Measurements from ENCODE around the gene SMTNL1. TPM values are rescaled to one million over a fixed set of nuclear protein-coding genes. Genes with fewer than 3 reads are reported as not detected.

The SMTNL1 gene
- total RNA-seq, 1 donor from 2014 or later: 45.2 TPM

DNA sequence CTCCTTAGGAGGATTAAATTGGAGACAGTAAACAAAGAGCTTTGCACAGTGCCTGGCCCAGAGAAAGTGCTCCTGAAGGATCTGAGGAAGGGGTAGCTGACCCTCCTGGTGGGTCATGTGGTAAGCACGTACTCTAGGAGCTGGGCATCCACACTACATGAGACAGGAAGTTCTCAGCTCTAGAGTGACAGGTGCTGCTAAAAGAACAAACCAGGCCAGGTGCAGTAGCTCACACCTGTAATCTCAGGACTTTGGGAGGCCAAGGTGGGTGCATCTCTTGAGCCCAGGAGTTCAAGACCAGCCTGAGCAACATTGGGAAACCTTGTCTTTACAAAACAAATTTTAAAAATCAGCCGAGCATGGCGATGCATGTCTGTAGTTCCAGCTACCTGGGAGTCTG lies 35.0 kb upstream of the SMTNL1 start:
- TF ChIP-seq, protein P1, sequence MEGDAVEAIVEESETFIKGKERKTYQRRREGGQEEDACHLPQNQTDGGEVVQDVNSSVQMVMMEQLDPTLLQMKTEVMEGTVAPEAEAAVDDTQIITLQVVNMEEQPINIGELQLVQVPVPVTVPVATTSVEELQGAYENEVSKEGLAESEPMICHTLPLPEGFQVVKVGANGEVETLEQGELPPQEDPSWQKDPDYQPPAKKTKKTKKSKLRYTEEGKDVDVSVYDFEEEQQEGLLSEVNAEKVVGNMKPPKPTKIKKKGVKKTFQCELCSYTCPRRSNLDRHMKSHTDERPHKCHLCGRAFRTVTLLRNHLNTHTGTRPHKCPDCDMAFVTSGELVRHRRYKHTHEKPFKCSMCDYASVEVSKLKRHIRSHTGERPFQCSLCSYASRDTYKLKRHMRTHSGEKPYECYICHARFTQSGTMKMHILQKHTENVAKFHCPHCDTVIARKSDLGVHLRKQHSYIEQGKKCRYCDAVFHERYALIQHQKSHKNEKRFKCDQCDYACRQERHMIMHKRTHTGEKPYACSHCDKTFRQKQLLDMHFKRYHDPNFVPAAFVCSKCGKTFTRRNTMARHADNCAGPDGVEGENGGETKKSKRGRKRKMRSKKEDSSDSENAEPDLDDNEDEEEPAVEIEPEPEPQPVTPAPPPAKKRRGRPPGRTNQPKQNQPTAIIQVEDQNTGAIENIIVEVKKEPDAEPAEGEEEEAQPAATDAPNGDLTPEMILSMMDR (IDR thresholded peaks at IDR 0.05; ENCODE audit: unreplicated experiment): no peak
- Mint-ChIP-seq H3K4me3 (ENCODE audit: unreplicated experiment) (no peak overlapping the region), H3K36me3 (ENCODE audit: low read depth, unreplicated experiment) (peaks cover 11% of the 10 kb centered on the region), H3K27ac (ENCODE audit: unreplicated experiment) (no peak overlapping the region), H3K27me3 (ENCODE audit: unreplicated experiment) (peaks cover 8% of the 10 kb centered on the region), H3K9me3 (ENCODE audit: unreplicated experiment) (no peaks in the 10 kb centered on the region), H3K4me1 (ENCODE audit: unreplicated experiment) (peaks cover 9% of the 10 kb centered on the region)
- DNase-seq (ENCODE audit: low spot score): no peak

DNA sequence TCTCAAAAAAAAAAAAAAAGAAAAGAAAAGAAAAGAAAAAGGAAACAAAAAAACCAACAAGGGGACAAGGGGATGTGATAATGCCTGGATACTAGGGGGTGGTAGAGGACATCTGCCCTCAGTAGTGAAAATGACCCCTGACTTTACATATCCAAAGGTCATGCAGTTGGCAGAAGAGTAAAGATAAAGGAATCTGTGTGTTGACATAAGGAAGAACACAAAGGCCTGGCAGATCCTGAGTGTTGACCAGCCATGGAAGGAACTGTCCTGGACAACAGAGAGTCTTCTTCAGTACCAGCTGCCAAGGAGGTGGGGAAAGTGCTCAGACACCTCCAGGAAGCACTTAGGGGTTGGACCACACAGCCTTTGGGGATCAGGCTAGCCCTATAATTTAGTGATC lies 34.5 kb upstream of the SMTNL1 start:
- Mint-ChIP-seq H3K27ac (ENCODE audit: unreplicated experiment) (no peak overlapping the region), H3K4me3 (ENCODE audit: unreplicated experiment) (no peak overlapping the region), H3K4me1 (ENCODE audit: unreplicated experiment) (peaks cover 9% of the 10 kb centered on the region), H3K36me3 (ENCODE audit: low read depth, unreplicated experiment) (peaks cover 11% of the 10 kb centered on the region), H3K27me3 (ENCODE audit: unreplicated experiment) (peaks cover 8% of the 10 kb centered on the region), H3K9me3 (ENCODE audit: unreplicated experiment) (no peaks in the 10 kb centered on the region)
- TF ChIP-seq, protein P1 (IDR thresholded peaks at IDR 0.05; ENCODE audit: unreplicated experiment): no peak
- DNase-seq (ENCODE audit: low spot score): no peak

DNA sequence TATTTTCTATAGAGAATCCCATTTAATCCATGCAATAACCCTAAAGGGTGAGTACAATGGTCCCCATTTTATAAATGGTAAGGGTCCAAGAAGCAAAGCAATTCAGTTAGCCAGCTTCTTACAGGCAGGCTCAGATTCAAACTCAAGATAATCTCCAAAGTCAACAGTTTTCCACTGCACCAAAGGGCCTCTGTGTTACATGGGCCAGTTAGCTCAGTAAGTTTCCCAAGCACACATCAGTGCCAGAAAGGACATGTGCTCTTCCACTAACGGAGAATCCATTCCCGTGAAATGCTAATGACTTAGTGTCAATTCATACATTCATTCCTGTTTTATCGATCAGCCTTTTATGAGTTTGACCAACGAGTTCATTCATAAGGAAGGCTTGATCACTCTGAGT lies 32.9 kb upstream of the SMTNL1 start:
- no peak for DNase-seq (ENCODE audit: low spot score)
- TF ChIP-seq, protein P1 (IDR thresholded peaks at IDR 0.05; ENCODE audit: unreplicated experiment): no peak
- Mint-ChIP-seq H3K9me3 (ENCODE audit: unreplicated experiment) (no peaks in the 10 kb centered on the region), H3K4me1 (ENCODE audit: unreplicated experiment) (peaks cover 9% of the 10 kb centered on the region), H3K27me3 (ENCODE audit: unreplicated experiment) (peaks cover 8% of the 10 kb centered on the region), H3K27ac (ENCODE audit: unreplicated experiment) (peak overlapping the region; percentile 36), H3K4me3 (ENCODE audit: unreplicated experiment) (no peak overlapping the region), H3K36me3 (ENCODE audit: low read depth, unreplicated experiment) (peaks cover 11% of the 10 kb centered on the region)

GRCh38 chr11:57506522-57506921 lies 30.9 kb upstream of the SMTNL1 start:
- Mint-ChIP-seq H3K36me3 (ENCODE audit: low read depth, unreplicated experiment) (peaks cover 4% of the 10 kb centered on the region), H3K27ac (ENCODE audit: unreplicated experiment) (no peak overlapping the region), H3K4me3 (ENCODE audit: unreplicated experiment) (no peak overlapping the region)

DNA sequence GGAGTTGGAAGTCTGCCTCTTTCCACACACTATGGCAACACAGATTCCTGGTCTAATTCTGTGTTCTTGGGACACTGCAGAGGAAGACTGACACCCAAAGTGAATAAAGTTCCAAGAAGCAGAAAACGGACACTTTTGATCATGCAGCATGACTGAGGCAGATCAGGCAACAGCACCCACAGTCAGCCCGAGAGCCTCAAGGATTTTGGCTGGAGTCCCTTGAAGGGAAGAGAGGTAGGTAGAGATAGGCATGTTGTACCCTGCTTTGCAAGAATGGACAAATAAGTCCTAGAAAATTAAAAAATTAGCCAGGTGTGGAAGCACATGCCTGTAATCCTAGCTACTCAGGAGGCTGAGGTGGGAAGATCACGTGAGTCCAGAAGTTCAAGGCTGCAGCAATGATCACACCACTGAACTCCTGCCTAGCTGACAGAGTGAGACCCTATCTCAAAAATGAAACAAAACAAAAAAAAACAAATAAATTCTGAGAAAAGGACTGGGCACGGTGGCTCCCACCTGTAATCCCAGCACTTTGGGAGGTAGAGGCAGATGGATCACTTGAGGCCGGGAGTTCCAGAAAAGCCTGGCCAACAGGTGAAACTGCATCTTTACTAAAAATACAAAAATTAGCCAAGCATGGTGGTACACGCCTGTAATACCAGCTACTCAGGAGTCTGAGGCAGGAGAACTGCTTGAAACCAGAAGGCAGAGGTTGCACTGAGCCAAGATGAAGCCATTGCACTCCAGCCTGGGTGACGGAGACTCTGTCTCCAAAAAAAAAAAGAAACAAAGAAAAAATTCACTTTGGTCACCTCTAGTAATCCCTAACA lies 28.8 kb upstream of the SMTNL1 start:
- peaks cover 2% of the 10 kb centered on the region for H3K4me1 Mint-ChIP-seq (ENCODE audit: unreplicated experiment)
- no peak overlapping the region for H3K4me3 Mint-ChIP-seq (ENCODE audit: unreplicated experiment)
- H3K27me3 Mint-ChIP-seq (ENCODE audit: unreplicated experiment): peaks cover 9% of the 10 kb centered on the region
- no peaks in the 10 kb centered on the region for H3K9me3 Mint-ChIP-seq (ENCODE audit: unreplicated experiment)
- no peak for DNase-seq (ENCODE audit: low spot score)
- TF ChIP-seq, protein P1 (IDR thresholded peaks at IDR 0.05; ENCODE audit: unreplicated experiment): no peak
- H3K36me3 Mint-ChIP-seq (ENCODE audit: low read depth, unreplicated experiment): peaks cover 6% of the 10 kb centered on the region
- H3K27ac Mint-ChIP-seq (ENCODE audit: unreplicated experiment): no peak overlapping the region

More at GRCh38 chr11:57506522-57506921, 30.9 kb upstream of the SMTNL1 start:
- Mint-ChIP-seq H3K4me1 (ENCODE audit: unreplicated experiment) (no peaks in the 10 kb centered on the region), H3K9me3 (ENCODE audit: unreplicated experiment) (no peaks in the 10 kb centered on the region), H3K27me3 (ENCODE audit: unreplicated experiment) (peaks cover 3% of the 10 kb centered on the region)
- TF ChIP-seq, protein P1 (IDR thresholded peaks at IDR 0.05; ENCODE audit: unreplicated experiment): no peak
- DNase-seq (ENCODE audit: low spot score): no peak

Data from endothelial cell (in vitro differentiated cells).